IPS DF 6.9 (cell line): ENCODE data around the gene FAM72A.
"Not testable (repeated sequence)": the region's sequence is repeated elsewhere in the genome, so short reads cannot be mapped to it uniquely, and the experiment has no call there.

Experiments used
- DNase-seq: peaks from one replicate; pipeline ENCODE4 v3.0.0-alpha.2; 2013; ENCODE audit warnings: low read depth, low spot score
- H3K27ac ChIP-seq: one replicate; pipeline ENCODE4 v1.5.1; 2013; ENCODE audit warnings: low read length, control low read depth
- H3K27me3 ChIP-seq: 2 replicates; pipeline ENCODE4 v1.6.1; 2013; ENCODE audit warnings: mild to moderate bottlenecking, low read length; ENCODE audit not compliant: control insufficient read depth, insufficient read depth
- H3K36me3 ChIP-seq: 2 replicates; pipeline ENCODE4 v1.6.1; 2013; ENCODE audit warnings: low read length; ENCODE audit not compliant: control insufficient read depth, insufficient read depth
- H3K4me1 ChIP-seq: 2 replicates; pipeline ENCODE4 v1.6.1; 2013; ENCODE audit warnings: low read length; ENCODE audit not compliant: control insufficient read depth, insufficient read depth
- H3K4me3 ChIP-seq: 2 replicates; pipeline ENCODE4 v1.5.1; 2013; ENCODE audit warnings: mild to moderate bottlenecking, low read length
- H3K9me3 ChIP-seq: 2 replicates; pipeline ENCODE4 v1.6.1; 2013; ENCODE audit warnings: low read length, inconsistent platforms; ENCODE audit not compliant: control insufficient read depth, insufficient read depth
- WGBS: extraction: QIAGEN DNeasy Blood & Tissue Kit; methylation state at CpG from one replicate; pipeline ENCODE4 v1.1.7; 2013; ENCODE audit warnings: mixed read lengths, missing lambda C conversion rate; ENCODE audit not compliant: insufficient read length, insufficient coverage; 5-methylcytosine and 5-hydroxymethylcytosine counted together

Gene FAM72A

GRCh38 chr1:206202789-206203363, at the start of gene FAM72A:
Gene FAM72A (minus strand): TSS chr1:206202839. CDS start chr1:206202025, 814 bp downstream.
- H3K9me3 ChIP-seq, H3K36me3 ChIP-seq, H3K27ac ChIP-seq, H3K27me3 ChIP-seq, H3K4me1 ChIP-seq: not testable (repeated sequence)
- peak; percentile 94 for DNase-seq
- H3K4me3 ChIP-seq = peak within 1 kb of the TSS; percentile 65; the same call in 1 of the 2 replicates
- WGBS = no CpG with 5 or more reads among the region's 36 CpGs

DNA sequence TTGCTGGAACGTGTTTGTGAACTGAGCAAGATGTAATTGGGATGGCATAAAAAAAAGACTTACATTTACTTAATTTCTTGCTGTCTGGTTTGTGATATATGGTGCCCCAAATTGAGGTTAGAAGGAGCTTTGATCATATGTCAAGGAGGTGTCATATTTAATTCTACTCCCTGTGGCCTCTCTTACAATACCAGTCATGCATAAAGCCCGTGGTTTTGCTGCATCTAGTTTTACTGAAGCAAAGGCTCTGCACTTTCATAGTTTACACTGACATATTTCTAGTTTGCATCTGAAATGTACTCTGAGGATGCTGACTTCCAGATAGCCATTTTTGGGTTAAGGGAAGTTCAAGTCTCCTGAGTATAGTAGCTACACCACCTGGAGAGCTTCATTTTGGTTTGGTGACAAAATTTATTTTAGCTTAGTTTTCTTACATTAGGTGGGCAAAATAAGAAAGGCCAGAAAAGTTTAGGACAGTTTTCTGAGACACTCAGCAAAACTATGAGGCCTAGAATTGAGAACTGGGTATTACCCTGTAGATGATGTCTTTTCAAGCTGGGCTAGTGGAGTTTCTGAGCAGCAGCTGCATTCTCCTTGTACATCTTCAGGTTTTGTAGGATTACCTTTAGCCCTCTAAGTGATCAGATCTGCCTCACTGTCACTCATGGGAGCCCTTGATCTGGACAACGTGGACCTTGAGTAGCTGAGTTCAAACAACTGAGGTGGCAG, 48.5 kb upstream of the FAM72A start:
- H3K9me3 ChIP-seq, H3K4me1 ChIP-seq, H3K27ac ChIP-seq, H3K27me3 ChIP-seq, H3K36me3 ChIP-seq, H3K4me3 ChIP-seq, DNase-seq: not testable (repeated sequence)
- WGBS = no CpG with 5 or more reads among the region's 3 CpGs

DNA sequence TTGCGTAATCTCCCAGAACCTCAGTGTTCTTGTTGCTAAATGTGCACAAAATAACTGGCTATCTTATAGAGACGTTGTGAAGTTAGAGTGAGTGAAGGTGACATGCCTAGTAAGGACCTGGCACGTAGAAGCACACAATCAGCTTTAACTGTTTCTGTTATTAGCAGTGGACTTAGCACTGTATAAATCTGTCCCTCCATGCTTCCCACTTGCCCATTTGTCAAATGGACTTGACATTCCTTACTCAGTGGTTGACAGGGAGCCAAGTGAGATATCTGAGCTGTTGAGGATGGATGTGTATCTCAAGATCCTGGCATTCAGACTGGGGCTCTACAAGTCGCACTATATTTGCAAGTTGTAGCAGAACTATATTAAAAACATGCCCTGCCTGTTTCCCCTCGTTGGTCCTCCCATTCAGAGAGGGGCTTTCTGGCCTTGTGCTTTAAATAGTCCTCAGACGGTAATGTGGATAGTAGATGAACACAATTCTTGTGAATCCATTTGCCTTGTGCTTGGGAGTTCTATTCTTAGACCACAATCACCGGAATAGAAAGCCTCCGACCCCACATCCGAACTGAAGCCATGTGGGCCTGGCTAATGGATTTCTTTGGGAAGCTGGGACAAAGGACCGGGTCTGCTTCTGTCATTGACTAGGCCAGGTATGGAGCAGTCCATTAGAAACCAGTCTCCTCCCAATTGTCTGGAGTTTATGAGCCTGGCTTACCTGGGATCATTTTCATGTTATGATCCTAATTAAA, 43.7 kb upstream of the FAM72A start:
- not testable (repeated sequence) for H3K4me1 ChIP-seq, H3K4me3 ChIP-seq, H3K9me3 ChIP-seq, H3K27ac ChIP-seq, DNase-seq, H3K36me3 ChIP-seq, H3K27me3 ChIP-seq
- no CpG with 5 or more reads among the region's 10 CpGs for WGBS

DNA sequence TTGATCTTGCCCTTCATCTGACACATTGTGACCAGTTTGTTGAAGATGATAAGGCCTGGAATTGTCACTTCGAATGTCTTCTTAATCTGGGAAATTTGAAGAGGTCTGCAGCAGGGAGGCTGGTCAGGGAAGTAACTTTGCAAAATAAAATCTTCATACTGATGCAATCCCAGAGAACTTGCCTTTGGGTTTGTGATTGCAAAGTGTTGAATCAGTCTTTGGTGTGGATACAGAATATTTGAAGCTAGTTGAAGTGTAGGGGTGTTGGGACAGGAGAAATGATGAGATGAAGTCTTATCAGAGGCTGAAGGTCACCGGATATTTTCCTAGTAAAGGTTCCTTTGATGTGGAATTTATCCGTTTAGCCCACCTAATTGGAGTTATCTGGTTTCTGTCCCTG, 42.8 kb upstream of the FAM72A start:
- not testable (repeated sequence) for H3K36me3 ChIP-seq, H3K27me3 ChIP-seq, H3K27ac ChIP-seq, H3K4me3 ChIP-seq, H3K9me3 ChIP-seq, DNase-seq, H3K4me1 ChIP-seq
- WGBS = no CpG with 5 or more reads among the region's 3 CpGs

GRCh38 chr1:206243335-206243734, 40.7 kb upstream of the FAM72A start:
- H3K27ac ChIP-seq, H3K36me3 ChIP-seq, H3K4me1 ChIP-seq, H3K4me3 ChIP-seq, H3K27me3 ChIP-seq, H3K9me3 ChIP-seq, DNase-seq: not testable (repeated sequence)
- no CpG with 5 or more reads among the region's 3 CpGs for WGBS

DNA sequence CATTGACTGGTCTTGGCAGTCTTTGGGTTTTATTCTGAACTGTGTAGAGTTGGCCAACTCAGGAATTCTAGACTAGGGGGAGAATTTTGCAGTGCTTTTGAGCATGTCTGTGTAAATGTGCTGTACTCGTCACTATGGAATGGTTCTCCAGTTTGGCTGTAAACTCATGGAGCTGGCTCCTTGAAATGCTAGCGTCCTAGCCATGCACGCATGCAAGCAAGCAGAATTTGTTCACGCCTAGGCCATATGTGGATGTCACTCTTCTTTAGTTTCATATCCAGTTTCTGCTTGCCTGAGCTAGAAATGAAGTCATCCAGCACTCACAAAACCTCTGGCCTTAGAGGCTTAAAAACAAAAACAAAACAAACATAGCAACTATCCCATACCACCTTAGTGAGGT, 37.6 kb upstream of the FAM72A start:
- H3K4me3 ChIP-seq, DNase-seq, H3K9me3 ChIP-seq, H3K4me1 ChIP-seq, H3K27me3 ChIP-seq, H3K36me3 ChIP-seq, H3K27ac ChIP-seq: not testable (repeated sequence)
- WGBS = no CpG with 5 or more reads among the region's 4 CpGs

DNA sequence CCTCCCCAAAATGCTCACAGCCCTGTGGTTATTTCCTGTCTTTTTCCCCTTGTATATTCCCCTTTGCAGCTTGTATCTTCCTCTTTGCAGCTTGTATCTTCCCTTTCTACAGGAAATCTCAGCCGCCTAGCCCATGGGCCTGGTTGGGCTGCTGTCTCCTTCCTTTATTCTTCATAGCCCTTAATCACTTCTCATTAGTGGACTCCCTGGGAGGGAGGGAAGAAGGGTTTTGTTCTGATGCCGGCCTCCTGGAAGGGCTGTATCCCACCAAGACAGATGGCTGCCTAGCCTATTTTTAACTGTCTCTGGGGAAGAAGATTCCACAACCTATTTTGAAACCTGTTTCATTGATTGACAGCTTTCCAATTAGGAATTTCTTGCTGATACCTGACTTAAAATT, 32.6 kb upstream of the FAM72A start:
- H3K36me3 ChIP-seq, H3K27me3 ChIP-seq, H3K4me1 ChIP-seq, H3K4me3 ChIP-seq, H3K27ac ChIP-seq, H3K9me3 ChIP-seq, DNase-seq: not testable (repeated sequence)
- WGBS = no CpG with 5 or more reads among the region's 2 CpGs

DNA sequence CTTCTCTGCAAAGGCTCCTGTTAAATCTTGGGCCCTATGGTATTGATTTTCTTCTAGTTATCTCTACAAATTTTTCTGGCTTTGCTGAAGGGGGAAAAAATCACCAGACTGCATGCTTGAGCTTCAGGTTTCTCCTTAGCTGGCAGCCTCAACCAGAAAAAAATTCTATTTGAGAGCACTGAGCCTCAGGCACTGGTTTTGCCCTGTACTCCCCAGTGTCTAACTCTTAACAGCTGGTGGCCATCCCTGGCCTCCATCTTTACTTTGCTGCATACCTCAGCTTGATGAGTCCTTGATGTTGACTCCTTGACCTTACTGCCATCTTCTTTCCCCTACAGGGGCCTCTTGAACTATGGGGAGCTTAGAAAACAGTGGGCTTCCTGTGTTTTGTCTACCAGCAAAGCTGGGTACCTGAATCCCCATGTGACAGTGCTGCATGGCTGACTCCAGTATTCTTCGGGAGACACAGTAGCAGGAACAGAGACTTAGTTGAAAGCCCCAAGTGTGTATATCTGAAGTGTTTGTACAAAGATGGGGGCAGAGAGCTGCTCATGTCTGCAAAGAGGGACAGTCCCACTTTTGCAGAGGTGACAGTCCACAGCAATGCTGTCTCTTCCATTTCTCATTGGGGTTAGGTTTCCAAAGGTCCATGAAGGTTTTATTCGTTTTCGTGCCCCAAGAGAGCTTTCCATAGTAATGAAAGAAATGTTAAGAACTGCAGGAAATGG, 31.7 kb upstream of the FAM72A start:
- WGBS = no CpG with 5 or more reads among the region's 3 CpGs

DNA sequence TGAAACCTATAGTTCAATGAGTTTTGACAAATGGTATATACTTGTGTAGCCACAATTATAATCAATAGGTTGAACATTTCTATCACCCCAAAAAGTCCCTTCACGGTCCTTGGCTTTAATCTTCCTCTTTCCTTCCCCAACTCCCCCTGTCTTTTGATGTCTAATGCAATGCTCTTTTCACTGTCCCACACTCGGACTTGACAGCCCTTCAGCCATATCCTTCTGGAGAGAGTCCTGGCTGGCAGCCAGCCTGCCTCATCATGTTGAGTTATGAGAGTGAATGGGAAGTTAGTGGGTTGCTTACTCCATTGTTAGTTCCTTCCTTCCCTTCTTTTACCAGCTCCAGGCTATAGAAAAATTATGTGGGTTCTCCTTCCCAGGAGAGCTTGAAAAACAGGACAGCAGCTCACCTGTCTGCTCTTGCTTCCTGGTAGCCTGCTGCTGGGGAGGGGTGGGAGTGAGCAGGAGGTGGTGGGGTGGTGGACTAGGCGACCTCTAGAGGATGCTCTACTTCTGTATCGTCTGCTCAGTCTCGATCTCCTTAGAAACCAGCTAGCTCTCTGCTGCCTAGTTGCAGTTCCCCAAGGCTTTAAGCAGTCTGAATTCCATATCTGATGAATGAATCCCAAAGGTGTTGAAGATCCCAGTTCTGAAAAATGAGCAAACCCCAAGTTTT, 30.5 kb upstream of the FAM72A start:
- not testable (repeated sequence) for DNase-seq, H3K9me3 ChIP-seq, H3K4me1 ChIP-seq, H3K36me3 ChIP-seq, H3K27me3 ChIP-seq, H3K27ac ChIP-seq, H3K4me3 ChIP-seq
- no CpG with 5 or more reads among the region's 5 CpGs for WGBS

More for the DNA sequence above, 31.7 kb upstream of the FAM72A start:
- H3K9me3 ChIP-seq, H3K4me1 ChIP-seq, H3K36me3 ChIP-seq, H3K4me3 ChIP-seq, DNase-seq, H3K27me3 ChIP-seq, H3K27ac ChIP-seq: not testable (repeated sequence)

DNA sequence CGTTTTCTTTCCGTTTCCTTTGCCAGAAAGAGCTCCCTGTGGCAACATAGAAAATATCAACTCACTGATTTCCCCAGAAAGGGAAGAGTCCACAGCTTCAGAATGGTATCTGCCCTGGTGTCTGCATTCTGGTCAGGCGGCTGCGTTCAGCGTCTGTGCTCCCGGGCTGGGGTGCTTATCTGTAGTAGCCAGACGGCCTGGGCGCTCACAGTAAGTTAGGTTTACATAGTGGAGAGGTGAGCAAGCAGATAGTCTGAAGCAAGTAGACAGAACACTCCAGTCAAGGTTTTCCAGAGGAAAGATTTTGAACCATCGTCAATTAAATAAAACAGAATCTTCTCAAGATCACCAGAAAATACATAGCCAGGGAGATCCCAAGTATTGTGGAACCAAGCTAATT, 29.4 kb upstream of the FAM72A start:
- not testable (repeated sequence) for H3K9me3 ChIP-seq, H3K27ac ChIP-seq, H3K4me1 ChIP-seq, H3K27me3 ChIP-seq, H3K4me3 ChIP-seq, DNase-seq, H3K36me3 ChIP-seq
- WGBS = no CpG with 5 or more reads among the region's 9 CpGs
